IMR-90 (cell line): Measurements from ENCODE around the gene DEDD2. TPM values are rescaled to one million over a fixed set of nuclear protein-coding genes. Genes with fewer than 3 reads are reported as not detected.

Experiments
- ATAC-seq: fragments of 200-7000 bp; cut with Tn5 transposase; 2 replicates; pipeline ENCODE4 v1.9.1; 2020; ENCODE audit warnings: low read depth, mild to moderate bottlenecking, moderate library complexity
- BruUV-seq: library from RNA; stranded (reverse); fragments of 400-500 nt; replicated peaks from 2 replicates; lab custom pipeline; 2021; lab: Mats Ljungman, UMichigan
- CTCF ChIA-PET: fragments of 300-600 bp; formaldehyde crosslinking; extraction: SDS; loops from one replicate; lab custom pipeline; 2021; ENCODE audit warnings: antibody characterized with exemption; lab: Yijun Ruan, JAX
- POLR2A ChIA-PET: fragments of 300-600 bp; sonication (Branson Sonifier 250); formaldehyde crosslinking; loops from one replicate; lab custom pipeline; 2022; ENCODE audit warnings: antibody characterized with exemption; ENCODE audit not compliant: unreplicated experiment; lab: Charles Lee
- DNase-seq: peaks from one replicate; pipeline ENCODE4 v3.0.0; 2013
- H2AFZ ChIP-seq: replicated peaks from 2 replicates; pipeline ENCODE3; 2013; ENCODE audit warnings: low read length, mild to moderate bottlenecking; ENCODE audit not compliant: poor library complexity
- H2AK5ac ChIP-seq: 2 replicates; pipeline ENCODE4 v1.6.1; 2013; ENCODE audit warnings: low read depth, low read length, inconsistent platforms
- H2AK9ac ChIP-seq: replicated peaks from 2 replicates; pipeline ENCODE3; 2013; ENCODE audit warnings: mild to moderate bottlenecking, low read depth, low read length, moderate library complexity; ENCODE audit not compliant: poor library complexity
- H2BK120ac ChIP-seq: 2 replicates; pipeline ENCODE4 v1.6.1; 2013; ENCODE audit warnings: low read depth, low read length, inconsistent platforms
- H2BK15ac ChIP-seq: 3 replicates; pipeline ENCODE4 v1.6.1; 2013; ENCODE audit warnings: low read depth, low read length, inconsistent platforms
- H2BK20ac ChIP-seq: 2 replicates; pipeline ENCODE4 v1.6.1; 2013; ENCODE audit warnings: low read depth, mild to moderate bottlenecking, inconsistent platforms, low read length, moderate library complexity
- H2BK5ac ChIP-seq: 2 replicates; pipeline ENCODE4 v1.6.1; 2013; ENCODE audit warnings: mild to moderate bottlenecking, low read depth, low read length, inconsistent platforms; ENCODE audit not compliant: poor library complexity, severe bottlenecking
- H3K14ac ChIP-seq: replicated peaks from 2 replicates; pipeline ENCODE4 v1.6.1; 2013; ENCODE audit warnings: low read depth, low read length, inconsistent platforms
- H3K18ac ChIP-seq: 2 replicates; pipeline ENCODE4 v1.6.1; 2013; ENCODE audit warnings: low read depth, low read length, control low read depth
- H3K23ac ChIP-seq: 2 replicates; pipeline ENCODE4 v1.6.1; 2013; ENCODE audit warnings: low read depth, low read length, inconsistent platforms
- H3K27ac ChIP-seq: 2 replicates; pipeline ENCODE4 v1.5.1; 2013; ENCODE audit warnings: mild to moderate bottlenecking, control low read depth, low read length; ENCODE audit not compliant: insufficient read depth
- H3K27me3 ChIP-seq: 2 replicates; pipeline ENCODE4 v1.6.1; 2013; ENCODE audit warnings: low read length; ENCODE audit not compliant: control insufficient read depth, insufficient read depth
- H3K36me3 ChIP-seq: 2 replicates; pipeline ENCODE4 v1.6.1; 2013; ENCODE audit warnings: low read length, mixed read lengths; ENCODE audit not compliant: control insufficient read depth, insufficient read depth
- H3K4ac ChIP-seq: 2 replicates; pipeline ENCODE4 v1.6.1; 2013; ENCODE audit warnings: low read depth, low read length, inconsistent platforms
- H3K4me1 ChIP-seq: 2 replicates; pipeline ENCODE4 v1.6.1; 2013; ENCODE audit warnings: low read length, mixed read lengths; ENCODE audit not compliant: control insufficient read depth, insufficient read depth
- H3K4me2 ChIP-seq: 2 replicates; pipeline ENCODE4 v1.6.1; 2013; ENCODE audit warnings: low read depth, mild to moderate bottlenecking, control low read depth, low read length, moderate library complexity
- H3K4me3 ChIP-seq: 2 replicates; pipeline ENCODE4 v1.5.1; 2013; ENCODE audit warnings: low read depth, mild to moderate bottlenecking, control low read depth, low read length, moderate library complexity; ENCODE audit not compliant: insufficient read depth
- H3K56ac ChIP-seq: 2 replicates; pipeline ENCODE4 v1.6.1; 2013; ENCODE audit warnings: low read length, inconsistent platforms; ENCODE audit not compliant: insufficient read depth; ENCODE audit errors: extremely low read depth
- H3K79me1 ChIP-seq, 2 experiments: 2 replicates each; pipeline ENCODE4 v1.6.1; 2013; ENCODE audit warnings: low read length in 2 of 2, inconsistent platforms in 1 of 2, low read depth in 1 of 2
- H3K9ac ChIP-seq: 2 replicates; pipeline ENCODE4 v1.6.1; 2013; ENCODE audit warnings: low read depth, low read length, control low read depth
- H3K9me1 ChIP-seq: 2 replicates; pipeline ENCODE4 v1.6.1; 2013; ENCODE audit warnings: low read length, inconsistent platforms; ENCODE audit not compliant: insufficient read depth
- H3K9me3 ChIP-seq: 2 replicates; pipeline ENCODE4 v1.6.1; 2013; ENCODE audit warnings: low read length; ENCODE audit not compliant: control insufficient read depth, insufficient read depth
- H4K20me1 ChIP-seq: 2 replicates; pipeline ENCODE4 v1.6.1; 2013; ENCODE audit warnings: low read length, inconsistent platforms; ENCODE audit not compliant: insufficient read depth
- H4K5ac ChIP-seq: 2 replicates; pipeline ENCODE4 v1.6.1; 2013; ENCODE audit warnings: mild to moderate bottlenecking, low read depth, low read length, control low read depth
- H4K8ac ChIP-seq, 2 experiments: 2 replicates each; pipeline ENCODE4 v1.6.1; 2013; ENCODE audit warnings: low read depth in 2 of 2, low read length in 2 of 2, control low read depth in 1 of 2, inconsistent platforms in 1 of 2
- H4K91ac ChIP-seq: 2 replicates; pipeline ENCODE4 v1.6.1; 2013; ENCODE audit warnings: low read depth, low read length, inconsistent platforms; ENCODE audit not compliant: insufficient read depth
- CEBPB ChIP-seq: IDR thresholded peaks from 2 replicates; pipeline ENCODE4 v1.6.1; 2012; ENCODE audit warnings: low read depth, low read length, improper control_type of control experiment
- MAFK ChIP-seq: IDR thresholded peaks from 2 replicates; pipeline ENCODE4 v1.6.1; 2012; ENCODE audit warnings: low read depth, low read length, improper control_type of control experiment
- MAZ ChIP-seq: IDR thresholded peaks from 2 replicates; pipeline ENCODE4 v1.6.1; 2012; ENCODE audit warnings: low read depth, mild to moderate bottlenecking, low read length, improper control_type of control experiment, moderate library complexity, borderline replicate concordance
- NFE2L2 ChIP-seq: fragments of 150-350 bp; IDR thresholded peaks from 2 replicates; pipeline ENCODE4 v1.6.1; 2016; ENCODE audit warnings: low read depth, mild to moderate bottlenecking, low read length
- RCOR1 ChIP-seq: IDR thresholded peaks from 2 replicates; pipeline ENCODE4 v1.6.1; 2012; ENCODE audit warnings: mild to moderate bottlenecking, low read length, improper control_type of control experiment; ENCODE audit not compliant: insufficient replicate concordance
- RFX5 ChIP-seq: IDR thresholded peaks from 2 replicates; pipeline ENCODE4 v1.8.0; 2012; ENCODE audit warnings: low read depth, mild to moderate bottlenecking, low read length, moderate library complexity
- SMC3 ChIP-seq: fragments of 150-350 bp; IDR thresholded peaks from 2 replicates; pipeline ENCODE4 v1.6.1; 2016; ENCODE audit warnings: low read depth, mild to moderate bottlenecking, antibody characterized with exemption, low read length, moderate library complexity
- WGBS, 2 experiments: methylation state at CpG; one replicate each; pipeline versions ENCODE4 v1.1.5 to v1.1.7; 2013; ENCODE audit warnings: missing lambda C conversion rate in 2 of 2; ENCODE audit not compliant: insufficient read length in 1 of 2; ENCODE audit errors: extremely low coverage in 2 of 2; 5-methylcytosine and 5-hydroxymethylcytosine counted together
- dilution Hi-C: fragments of 300-500 bp; cut with HindIII; formaldehyde crosslinking; loops from one replicate; pipeline ENCODE4 v1.14.3; 2018; ENCODE audit warnings: low sequenced_read_pairs; ENCODE audit not compliant: unreplicated experiment
- in situ Hi-C: fragments of 300-500 bp; cut with MboI; formaldehyde crosslinking; loops from 3 replicates; pipeline ENCODE4 v1.14.3; 2019; ENCODE audit warnings: low sequenced_read_pairs, inconsistent platforms, mixed read lengths
- intact Hi-C: fragments of 100-400 bp; cut with micrococcal nuclease; formaldehyde crosslinking; loops from 2 replicates; pipeline ENCODE4 v1.10.0; 2022
- polyA plus RNA-seq, 3 experiments: library from polyadenylated mRNA; depleted of rRNA; stranded (reverse); fragments of >200 nt; gene quantifications; 2 replicates each; pipeline ENCODE4 v1.2.3, GENCODE V29; 2012; ENCODE audit warnings: low replicate concordance in 1 of 3
- total RNA-seq: library from RNA; depleted of rRNA; stranded (reverse); fragments of >200 nt; gene quantifications from 2 replicates; pipeline ENCODE4 v1.2.3, GENCODE V29; 2012

Gene DEDD2
- total and polyA plus RNA-seq, 2 of the 4 experiments (the other 2 are of a cell fraction) = 8.2 to 21.0 TPM

- H3K9me1 ChIP-seq = no peaks in the 10 kb centered on the region
- intact Hi-C loops = loop anchor here (2.0 kb wide), 1 partner anchor 44 kb away; the partner anchor contains the start of gene POU2F2
- no peak overlapping the region for H2BK5ac ChIP-seq
- H2AK9ac ChIP-seq = no peak overlapping the region
- ChIA-PET POLR2A (no interaction called here), CTCF (interaction anchor here (0.8 kb wide), 1 partner anchor 12 kb away, joined by 4 read pairs; no protein-coding TSS in a partner anchor)
- no peaks in the 10 kb centered on the region for H3K36me3 ChIP-seq
- H3K4me2 ChIP-seq = peak overlapping the region; percentile 99
- H3K56ac ChIP-seq = no peak overlapping the region
- H4K20me1 ChIP-seq = 0 out of 2 replicates have a peak, but pooled peaks cover 6% of the 10 kb centered on the region
- H2AFZ ChIP-seq = peak overlapping the region; percentile 89
- no peak overlapping the region for H4K5ac ChIP-seq
- H3K79me1 ChIP-seq = no peaks in the 10 kb centered on the region
- peak; percentile 73 for ATAC-seq
- dilution Hi-C loops = no loop called here
- no peak overlapping the region for H3K4ac ChIP-seq
- H3K4me3 ChIP-seq = peak overlapping the region; percentile 64
- H2BK120ac ChIP-seq = no peak overlapping the region
- H2BK15ac ChIP-seq = no peak overlapping the region
- no peak for DNase-seq
- in situ Hi-C loops = no loop called here
- H2AK5ac ChIP-seq = no peak overlapping the region
- no peaks in the 10 kb centered on the region for H3K9me3 ChIP-seq
- H2BK20ac ChIP-seq = no peak overlapping the region
- H3K23ac ChIP-seq = no peak overlapping the region
- no peak overlapping the region for H3K14ac ChIP-seq
- TF ChIP-seq RCOR1 (no peak), NFE2L2 (no peak), RFX5 (no peak), MAZ (0 out of 2 replicates have a peak, but pooled peaks have one; percentile 2), MAFK (no peak), CEBPB (no peak), SMC3 (no peak)
- H3K27ac ChIP-seq = no peak overlapping the region
- H3K9ac ChIP-seq = no peak overlapping the region
- no peak overlapping the region for H4K8ac ChIP-seq
- H3K4me1 ChIP-seq = peaks cover 2% of the 10 kb centered on the region; the same call in 1 of the 2 replicates
- no peak overlapping the region for H3K18ac ChIP-seq
- H3K27me3 ChIP-seq = peaks cover 81% of the 10 kb centered on the region
- H4K91ac ChIP-seq = no peak overlapping the region
- WGBS, 2 experiments = 0% methylated on average over 1 of the region's 31 CpGs; no CpG with 5 or more reads in 1 of the 2 experiments
- no TSS peak for BruUV-seq
Observed at GRCh38 chr19:42176649-42176989, 40.9 kb downstream of the DEDD2 start.
